Tracheal epithelial cell (primary cell): ENCODE measurements around the gene CCDC82. TPM values are rescaled to one million over a fixed set of nuclear protein-coding genes. Genes with fewer than 3 reads are reported as not detected.

Experiments
- total RNA-seq: library from RNA; depleted of rRNA; stranded (reverse); fragments of >200 nt; gene quantifications from 2 replicates; pipeline ENCODE4 v1.2.1, GENCODE V29; 2014

The CCDC82 gene
- 4.7 and 6.5 TPM in 2 replicates for total RNA-seq

DNA sequence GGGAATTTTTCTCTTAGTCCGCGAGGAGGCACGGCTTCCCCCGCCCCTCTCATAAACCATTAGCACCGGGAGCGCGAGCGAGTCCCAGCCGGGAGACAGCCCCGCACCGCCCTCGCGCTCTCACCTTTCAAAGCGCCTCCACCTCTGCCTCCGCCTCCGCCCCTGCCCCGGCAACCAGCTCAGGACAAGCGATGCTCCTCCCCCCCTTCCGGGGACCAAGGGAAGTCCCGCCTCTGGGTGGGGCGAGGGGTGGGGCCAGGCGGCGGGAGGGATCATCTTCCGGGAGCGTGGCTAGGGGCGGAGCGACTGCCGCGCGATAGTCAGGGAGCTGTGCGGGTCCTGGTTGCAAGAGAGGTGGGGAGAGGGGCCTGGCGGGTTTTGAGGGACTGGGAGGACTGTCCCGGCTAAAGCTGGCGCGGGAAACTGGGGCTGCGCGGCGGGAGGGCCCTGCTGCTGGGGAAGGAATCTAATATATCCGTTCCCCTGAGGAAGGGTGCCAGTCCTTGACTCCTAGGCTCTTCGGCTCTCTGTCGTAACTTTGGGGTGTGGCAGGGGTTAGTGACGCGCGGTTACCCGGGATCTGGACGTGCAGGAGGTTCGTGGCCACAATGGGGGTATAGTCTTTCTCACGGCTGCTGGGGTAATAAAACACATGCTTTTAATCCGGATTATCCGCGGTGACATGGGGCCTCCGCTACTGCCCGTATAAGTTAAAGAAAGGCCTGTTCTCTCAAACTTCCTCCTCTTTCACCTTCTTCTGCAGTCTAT lies at the start of gene CCDC82, which contains the start of gene JRKL:
Gene CCDC82, minus strand, starts transcription at position 193 of the 768 bp plus-strand sequence. CDS start 5,165 bp downstream, outside the sequence.
Gene JRKL, plus strand, starts transcription at position 294 of the 768 bp plus-strand sequence. CDS start 637 bp downstream, outside the sequence.

DNA sequence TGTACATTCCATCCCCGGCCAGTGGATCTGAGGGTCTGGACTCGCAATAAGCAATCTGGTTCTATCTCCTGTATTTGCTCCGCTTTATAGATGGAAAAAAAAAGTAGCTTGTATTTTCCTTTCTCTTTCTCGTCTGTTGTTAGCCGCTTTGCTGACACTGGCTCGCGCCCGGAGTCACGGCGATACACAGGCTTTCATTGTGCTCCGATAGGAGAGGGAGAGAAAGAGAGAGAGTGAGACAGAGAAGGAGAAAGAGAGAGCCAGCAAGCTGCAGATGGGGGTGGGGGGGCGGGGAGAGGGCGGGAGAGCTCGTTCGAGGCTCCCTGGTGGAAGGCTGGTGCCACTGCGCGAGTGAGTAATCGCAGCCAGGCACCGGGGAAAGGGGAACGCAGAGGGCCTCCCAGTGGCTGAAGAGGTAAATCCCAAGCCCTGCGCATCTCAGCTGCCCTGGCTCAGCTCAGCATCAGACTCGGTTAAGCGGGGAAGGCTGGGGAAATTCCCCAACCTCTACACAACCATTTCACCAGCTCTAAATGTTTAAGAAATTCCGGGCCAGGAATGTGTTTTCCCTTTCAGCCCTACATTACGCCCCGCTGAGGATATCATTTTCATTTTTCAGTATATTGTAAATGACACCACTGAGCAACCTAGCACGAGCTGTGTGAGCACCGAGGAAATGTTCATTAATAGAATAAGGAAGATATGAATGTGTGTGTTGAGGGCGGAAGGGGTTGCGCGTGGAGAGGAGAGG lies 46.6 kb downstream of the CCDC82 start, which contains the start of gene MAML2:
Gene MAML2, minus strand, starts transcription at position 235 of the 751 bp plus-strand sequence. CDS start 1,300 bp downstream, outside the sequence.

Other genes starting within 250 kb of the CCDC82 start
- 1.1 and 2.2 TPM in 2 replicates for gene MAML2, start 46.7 kb downstream of the CCDC82 start, total RNA-seq
- 6.2 and 7.2 TPM in 2 replicates for gene JRKL, start 101 bp upstream of the CCDC82 start, total RNA-seq